Activated T-cell treated with anti-CD3 and anti-CD28 coated beads, Interleukin-2, amount 50 U/mL, for 1 hour (primary cell): ENCODE results near the gene PFKFB3.
"Not testable (repeated sequence)": the region's sequence is repeated elsewhere in the genome, so short reads cannot be mapped to it uniquely, and the experiment has no call there.

Source experiments
- DNase-seq: peaks from one replicate; pipeline ENCODE4 v3.0.0-alpha.2; 2020

Gene PFKFB3

GRCh38 chr10:6203331-6204062 lies 765 bp downstream of the PFKFB3 start:
- peak; percentile 75 for DNase-seq

GRCh38 chr10:6204063-6204340 lies 1.3 kb downstream of the PFKFB3 start:
- peak; percentile 68 for DNase-seq

- no peak for DNase-seq
Observed at GRCh38 chr10:6204341-6205191, 1.8 kb downstream of the PFKFB3 start.

- DNase-seq, result not testable (repeated sequence)
Observed at GRCh38 chr10:6206486-6206885, 3.8 kb downstream of the PFKFB3 start.

- DNase-seq, result no peak
Observed at GRCh38 chr10:6207658-6208057, 4.9 kb downstream of the PFKFB3 start.

- DNase-seq, result peak; percentile 31
Observed at GRCh38 chr10:6208799-6209235, 6.1 kb downstream of the PFKFB3 start.

DNA sequence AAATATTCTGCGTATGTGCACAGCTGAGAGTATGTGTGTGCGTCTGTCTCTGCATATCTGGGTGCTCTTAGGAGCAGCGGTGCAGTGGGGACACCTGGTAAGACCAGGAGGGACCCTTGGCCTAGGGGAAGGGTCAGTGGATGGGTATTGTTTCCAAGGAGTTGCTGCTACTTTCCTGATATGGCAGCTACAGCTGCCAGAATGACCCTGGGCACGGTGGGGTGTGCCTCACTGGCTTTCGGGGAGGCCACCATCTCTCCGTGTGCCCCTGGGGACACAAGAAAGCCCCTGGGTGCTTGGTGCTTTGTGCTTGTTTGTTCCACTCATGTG lies 8.6 kb downstream of the PFKFB3 start:
- peak; percentile 22 for DNase-seq

GRCh38 chr10:6211671-6212635 lies 9.2 kb downstream of the PFKFB3 start:
- peak; percentile 20 for DNase-seq

DNA sequence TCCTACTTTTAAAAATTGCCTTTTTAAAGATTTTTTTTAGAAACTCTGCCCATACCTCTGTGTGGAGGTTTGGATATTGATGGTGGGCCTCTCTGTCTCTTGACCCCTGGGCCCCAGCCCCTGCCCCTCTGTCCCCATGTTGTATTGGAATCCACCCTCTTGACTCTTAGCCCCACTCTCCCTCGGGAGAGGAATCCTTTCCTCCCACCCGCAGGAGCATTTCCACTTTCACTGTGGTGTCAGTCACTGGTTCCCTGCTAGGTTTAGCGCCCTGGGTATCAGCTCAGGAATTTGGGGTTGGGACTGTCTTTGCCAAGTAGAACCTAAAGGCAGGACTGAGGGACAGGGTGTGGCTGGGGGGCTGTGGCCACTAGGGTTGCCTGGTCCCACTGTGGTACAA lies 10.1 kb downstream of the PFKFB3 start:
- DNase-seq, result peak; percentile 19

GRCh38 chr10:6213257-6213905 lies 10.6 kb downstream of the PFKFB3 start:
- DNase-seq, result peak; percentile 22

GRCh38 chr10:6213908-6214307 lies 11.2 kb downstream of the PFKFB3 start:
- DNase-seq, result no peak

- no peak for DNase-seq
Observed at GRCh38 chr10:6214612-6215011, 11.9 kb downstream of the PFKFB3 start.

- no peak for DNase-seq
Observed at GRCh38 chr10:6215241-6215640, 12.5 kb downstream of the PFKFB3 start.

DNA sequence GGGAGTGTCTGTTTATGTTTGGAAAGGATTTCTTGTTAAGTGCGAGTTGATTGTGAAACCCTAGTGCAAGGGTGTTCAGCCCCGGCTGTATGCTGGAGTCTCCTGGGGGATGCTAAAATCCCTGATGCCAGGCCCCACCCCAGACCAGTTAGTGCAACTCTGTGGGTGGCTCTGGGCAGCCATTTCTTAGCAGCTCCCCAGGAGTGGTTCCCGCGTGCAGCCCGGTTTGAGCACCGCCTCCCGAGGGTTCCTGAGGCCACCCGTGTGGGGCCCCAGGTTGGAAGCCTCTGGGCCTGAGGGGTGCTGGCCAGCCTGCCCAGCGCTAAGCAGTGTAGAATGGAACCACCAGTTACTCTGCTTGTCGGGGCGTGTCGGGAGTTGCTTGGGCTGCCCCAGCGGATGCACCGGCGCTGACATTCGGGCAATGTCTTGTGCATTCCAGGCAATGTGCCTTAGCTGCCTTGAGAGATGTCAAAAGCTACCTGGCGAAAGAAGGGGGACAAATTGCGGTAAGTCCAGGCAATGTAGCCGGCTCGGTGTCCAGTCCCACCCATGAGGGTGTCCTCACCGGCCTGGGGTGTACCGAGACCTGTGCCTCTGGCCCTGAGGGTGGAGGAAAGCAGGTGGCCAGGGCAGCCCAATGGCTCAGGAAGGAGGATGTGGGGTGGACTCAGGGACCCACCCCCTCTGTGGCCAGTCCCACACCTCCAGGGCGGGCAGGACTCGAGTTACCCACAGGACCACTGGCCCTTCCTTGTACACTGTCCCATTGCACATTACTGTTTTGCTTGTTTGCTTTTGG lies 13.2 kb downstream of the PFKFB3 start:
- DNase-seq, result peak; percentile 21

- DNase-seq, result peak; percentile 20
Observed at GRCh38 chr10:6216916-6217315, 14.2 kb downstream of the PFKFB3 start.

GRCh38 chr10:6217611-6218010 lies 14.9 kb downstream of the PFKFB3 start:
- no peak for DNase-seq

DNA sequence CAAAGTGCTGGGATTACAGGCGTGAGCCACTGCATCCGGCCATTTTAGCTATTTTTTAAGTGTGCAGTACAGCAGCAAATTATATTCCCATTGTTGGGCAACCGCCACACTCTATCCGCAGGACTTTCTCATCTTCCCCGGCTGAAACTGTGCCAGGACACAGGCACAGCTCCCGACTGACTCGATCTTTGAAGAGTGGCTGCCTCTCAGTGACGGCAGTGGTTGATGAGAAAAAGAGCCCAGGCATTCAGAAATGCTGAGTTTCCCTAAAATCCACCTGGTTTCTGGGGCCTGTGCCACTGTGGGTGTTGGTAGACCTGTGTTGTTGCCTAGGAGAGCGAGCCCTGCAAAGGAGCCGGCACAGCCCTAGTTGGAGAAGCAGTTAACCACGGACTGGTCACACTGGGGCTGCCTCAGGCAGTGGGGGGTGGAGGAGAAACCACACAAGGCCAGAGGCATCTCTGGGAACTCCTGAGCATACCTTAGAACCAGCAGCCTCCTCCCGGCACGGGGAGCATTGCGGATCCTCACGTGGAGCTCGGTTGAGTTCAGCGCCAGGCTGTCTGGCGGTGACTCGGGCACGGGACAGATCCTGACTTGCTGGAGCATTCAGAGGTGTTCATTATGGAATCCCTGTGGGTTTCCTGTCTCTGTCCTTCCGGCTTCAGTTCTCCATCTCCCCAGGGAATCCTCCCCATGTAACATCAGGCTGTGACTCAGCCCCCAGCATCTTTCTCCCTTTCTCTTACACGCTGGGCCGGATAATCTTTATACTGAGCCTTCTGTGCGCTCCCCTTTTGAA lies 16.2 kb downstream of the PFKFB3 start:
- DNase-seq, result peak; percentile 25

- no peak for DNase-seq
Observed at GRCh38 chr10:6219494-6219836, 16.7 kb downstream of the PFKFB3 start.

- DNase-seq, result peak; percentile 22
Observed at GRCh38 chr10:6220418-6221191, 17.9 kb downstream of the PFKFB3 start.
